GM18951 (cell line): ENCODE data around the gene NCKAP5L.

Experiments used
- POLR2A ChIP-seq: IDR thresholded peaks from 4 replicates; pipeline ENCODE4 v1.6.1; 2011; ENCODE audit warnings: mild to moderate bottlenecking; ENCODE audit not compliant: insufficient read length, insufficient read depth; ENCODE audit errors: extremely low read depth
- in situ Hi-C: fragments of 300-500 bp; cut with MboI; formaldehyde crosslinking; loops from one replicate; pipeline ENCODE4 v1.12.0; 2022; ENCODE audit warnings: low sequenced_read_pairs, mixed read lengths, inconsistent platforms; ENCODE audit not compliant: unreplicated experiment

The NCKAP5L gene

DNA sequence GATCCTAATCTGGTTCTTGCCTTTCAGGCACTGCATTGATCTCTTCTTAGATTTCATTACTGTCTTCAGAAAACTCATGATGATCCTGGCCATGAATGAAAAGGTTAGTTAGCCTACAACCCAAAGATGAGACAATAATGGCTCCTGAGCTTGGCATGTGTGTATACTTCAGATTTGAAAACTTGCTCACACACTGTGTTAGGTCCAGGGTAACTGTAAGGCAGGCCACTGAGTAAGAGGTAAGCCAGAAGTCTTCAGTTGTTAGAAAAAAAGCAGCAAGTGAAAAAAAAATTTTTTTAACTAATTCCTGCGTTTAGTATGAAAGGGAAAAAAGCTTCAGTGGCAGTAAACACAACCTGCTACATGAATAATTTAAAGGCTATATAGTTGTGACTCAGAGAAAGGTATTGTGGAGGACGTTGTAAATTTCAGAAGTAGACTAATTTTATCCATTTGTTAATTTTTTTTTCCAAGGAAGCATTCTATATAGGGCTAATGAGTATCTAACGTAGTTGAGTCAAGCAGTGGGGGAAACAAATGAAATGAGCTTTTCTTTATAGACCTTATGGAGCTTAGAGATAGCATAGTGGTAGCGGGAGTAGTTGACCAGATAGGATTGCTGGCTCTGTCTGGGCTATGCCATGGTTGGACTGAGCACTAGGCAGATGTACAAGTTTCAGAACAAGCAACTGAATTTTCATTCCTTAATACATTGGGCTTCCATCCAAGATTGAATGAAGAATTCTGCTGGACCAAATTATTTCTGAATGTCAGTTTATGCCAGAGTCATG, 66.3 kb downstream of the NCKAP5L start:
- in situ Hi-C loops, result no loop called here
- TF ChIP-seq POLR2A, result no peak

DNA sequence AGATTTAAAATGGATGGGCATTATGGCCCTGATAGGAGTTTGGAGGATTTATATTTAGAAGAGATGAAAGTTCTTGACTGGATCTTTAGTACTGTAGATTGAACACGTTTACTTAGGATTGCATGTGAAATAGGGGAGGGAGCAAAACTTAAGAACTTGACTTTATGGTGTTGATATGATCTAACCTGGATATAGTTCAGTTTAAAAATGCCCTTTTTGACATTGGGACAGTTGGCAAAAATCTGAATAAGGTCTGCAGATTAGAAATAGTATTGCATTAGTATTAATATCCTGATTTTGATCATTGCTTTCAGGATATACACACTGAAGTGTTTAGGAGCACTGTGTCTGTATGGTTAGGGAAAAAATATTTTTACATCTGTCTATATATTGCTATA, 77.2 kb downstream of the NCKAP5L start:
- TF ChIP-seq POLR2A, result no peak
- in situ Hi-C loops, result no loop called here

DNA sequence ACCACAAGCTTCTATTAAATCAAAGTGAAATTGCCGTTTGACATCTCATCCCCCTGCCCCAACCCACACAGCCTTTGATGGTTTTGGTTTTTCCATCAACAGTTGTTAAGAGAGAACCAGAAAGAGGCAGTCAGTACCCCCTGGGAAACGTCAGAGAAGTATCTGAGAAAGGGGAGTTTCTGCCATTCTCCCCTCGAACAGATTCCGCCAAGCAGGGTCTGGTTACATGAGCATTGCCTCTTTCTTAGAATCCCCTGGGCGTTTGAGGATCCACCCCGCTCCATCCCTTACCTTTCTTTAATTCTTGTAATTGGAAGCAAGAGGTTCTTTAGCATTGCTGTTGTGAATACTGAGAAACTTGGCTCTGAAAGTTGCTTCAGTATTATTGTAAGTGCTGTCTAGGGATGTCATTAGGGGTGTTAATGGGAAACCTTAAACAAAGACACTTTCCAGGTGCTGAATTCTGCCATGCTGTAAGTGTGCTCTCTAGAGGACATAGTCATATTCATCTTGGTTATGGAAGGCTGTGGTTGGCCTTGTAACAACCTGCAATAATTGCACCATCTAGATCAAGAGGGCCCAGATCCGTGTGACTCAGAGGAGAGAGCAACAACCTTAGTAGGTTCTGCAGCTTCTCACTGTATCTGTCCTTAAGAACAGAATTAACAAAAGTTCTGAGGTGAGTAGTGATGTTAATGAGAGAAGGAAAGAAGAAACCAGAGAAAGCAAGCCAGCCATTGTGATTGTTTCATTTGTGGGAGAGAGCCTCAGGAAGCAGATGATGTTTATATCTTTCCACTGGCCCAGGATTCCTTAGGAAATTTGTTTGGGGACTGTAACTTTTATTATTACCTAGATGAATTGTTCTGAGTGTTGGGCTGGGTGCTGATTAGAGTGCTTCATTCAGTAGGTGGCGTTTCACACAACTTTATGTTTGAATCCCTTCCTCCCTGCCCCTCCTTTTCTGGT, 77.9 kb downstream of the NCKAP5L start:
- in situ Hi-C loops, result no loop called here

DNA sequence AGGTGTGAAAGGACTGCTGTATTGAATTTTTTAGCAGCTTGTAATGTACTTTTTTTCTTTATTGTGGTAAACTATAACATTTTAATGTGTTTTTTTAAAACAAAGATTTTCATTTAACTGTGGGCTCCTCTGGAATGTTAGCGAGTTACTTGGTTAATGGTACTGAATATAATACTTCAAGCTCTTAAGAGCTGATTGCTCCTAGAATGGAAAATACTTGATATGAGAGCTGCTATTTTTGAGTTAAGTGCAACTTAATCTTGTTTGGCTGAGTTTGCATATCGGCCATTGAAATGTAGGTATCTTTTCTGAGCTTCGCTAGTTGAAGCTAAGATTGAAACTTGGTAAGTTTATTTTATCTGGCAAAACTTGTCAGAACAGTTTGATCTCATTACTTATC, 79.4 kb downstream of the NCKAP5L start:
- in situ Hi-C loops, result no loop called here
- TF ChIP-seq POLR2A, result no peak

More for the DNA sequence above, 77.9 kb downstream of the NCKAP5L start:
- TF ChIP-seq POLR2A, result no peak

DNA sequence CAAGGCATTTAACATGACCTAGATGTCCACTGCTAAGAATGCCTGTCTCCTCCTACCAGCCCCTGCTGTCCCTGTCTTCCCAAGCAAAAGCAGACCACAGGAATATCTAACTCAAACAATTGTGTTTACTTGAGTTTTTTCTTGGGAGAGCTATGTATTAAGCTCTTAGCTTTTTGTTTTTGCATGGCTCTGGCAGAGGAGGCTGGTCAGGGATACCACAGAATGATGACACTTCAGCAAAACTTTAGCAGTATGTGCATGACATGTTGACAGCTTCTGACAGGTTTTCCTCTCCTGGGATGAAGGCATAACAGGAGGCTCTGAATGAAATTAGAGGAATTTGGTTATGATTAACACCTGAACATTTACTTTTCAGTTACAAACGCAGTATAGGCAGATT, 79.9 kb downstream of the NCKAP5L start:
- no peak for TF ChIP-seq POLR2A
- in situ Hi-C loops, result no loop called here

DNA sequence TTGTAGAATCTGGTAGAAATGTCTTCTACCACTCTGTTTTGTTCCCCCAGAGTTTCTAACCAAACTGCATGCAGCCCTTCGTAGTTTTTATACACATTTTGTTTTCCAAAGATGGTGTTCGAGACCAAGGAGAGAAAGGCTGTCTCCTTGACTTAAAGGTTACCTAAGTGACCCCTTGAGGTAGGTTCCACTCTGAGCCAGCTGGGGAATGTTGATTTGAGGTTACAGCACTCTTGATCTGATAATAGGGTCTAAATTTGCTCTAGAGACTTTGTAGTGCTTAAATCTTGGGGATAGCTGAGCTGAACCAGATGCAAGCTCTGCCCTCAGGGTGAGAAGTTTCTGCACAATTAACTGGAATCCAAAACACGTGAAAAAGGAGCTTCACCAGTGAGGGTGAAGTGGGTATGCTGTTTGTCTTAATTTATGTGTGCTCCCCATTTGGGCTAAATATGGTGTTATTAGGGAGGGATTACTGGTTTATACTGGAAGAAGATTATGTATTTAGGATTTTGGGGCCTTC, 83.8 kb downstream of the NCKAP5L start:
- TF ChIP-seq POLR2A, result no peak
- in situ Hi-C loops, result no loop called here

DNA sequence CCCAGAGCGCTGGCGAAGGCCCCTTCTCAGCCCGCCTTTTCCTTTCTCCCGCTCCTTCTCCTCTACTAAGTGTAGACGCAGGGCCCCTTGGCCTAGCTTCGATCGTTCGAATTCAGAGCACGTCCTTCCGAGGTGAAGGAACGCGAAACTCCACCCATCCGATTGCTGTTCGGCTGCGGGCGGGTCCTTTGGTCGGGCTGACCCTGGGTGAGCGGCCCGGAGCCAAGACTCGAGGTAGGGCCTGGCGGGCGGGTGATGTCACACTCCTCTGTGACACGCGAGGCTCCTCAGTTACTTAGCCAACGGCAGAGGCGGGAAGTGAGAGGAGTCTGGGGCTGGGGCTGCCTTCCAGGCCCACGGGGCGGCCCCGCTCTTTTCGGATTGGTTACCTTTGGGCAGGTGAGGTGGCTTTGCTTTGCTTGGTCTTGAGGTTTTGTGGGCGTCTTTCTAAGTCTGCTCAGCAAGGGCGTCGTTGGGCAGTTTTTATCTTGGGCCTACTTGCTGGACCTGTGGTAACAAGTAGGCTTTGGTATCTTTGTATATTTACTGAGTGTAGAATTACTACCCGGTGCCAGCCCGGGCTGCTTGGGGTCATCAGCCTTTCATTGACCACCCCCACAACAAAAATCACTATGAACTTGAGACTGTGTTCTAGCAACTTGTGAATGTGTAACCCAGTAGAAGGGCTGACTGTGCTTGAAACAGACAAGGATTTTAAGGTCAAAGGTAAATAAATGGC, 86.2 kb downstream of the NCKAP5L start:
- in situ Hi-C loops, result no loop called here
- no peak for TF ChIP-seq POLR2A
